ENCODE results near the gene ECT2.

GRCh38 chr3:172746475-172746874 is 4.1 kb upstream of the ECT2 start:
- no peak for TF ChIP-seq CTCF (IDR thresholded peaks at IDR 0.05; ENCODE audit: low read length)
- TF ChIP-seq EZH2 (IDR thresholded peaks at IDR 0.05; ENCODE audit: borderline replicate concordance, low read length): no peak

Data from OCI-LY1 (cell line).